CD14-positive monocyte (primary cell): Measurements from ENCODE around the gene PLA2G3. TPM values are rescaled to one million over a fixed set of nuclear protein-coding genes. Genes with fewer than 3 reads are reported as not detected.
A peak's percentile ranks its signal among the peaks of the same experiment; 100 is the strongest.

Experiments
- DNase-seq, 3 donors: peaks; one replicate each; pipeline ENCODE4 v3.0.0-alpha.2; 2011 to 2022
- H2AFZ ChIP-seq: 2 replicates; pipeline ENCODE4 v1.6.0; 2012; ENCODE audit warnings: mild to moderate bottlenecking, low read depth, low read length, inconsistent platforms; ENCODE audit not compliant: insufficient read depth, poor library complexity, severe bottlenecking
- H3K27ac ChIP-seq, 2 donors: 1 replicate in 1 of 2; 2 replicates in 1 of 2; pipeline ENCODE4 v1.5.1; 2012 to 2013; ENCODE audit warnings: low read length in 2 of 2, control low read depth in 1 of 2, inconsistent platforms in 1 of 2, low read depth in 1 of 2, mild to moderate bottlenecking in 1 of 2
- H3K27me3 ChIP-seq, 2 donors: one replicate each; pipeline versions ENCODE4 v1.6.0 to v1.6.1; 2011 to 2013; ENCODE audit warnings: low read length in 2 of 2; ENCODE audit not compliant: control insufficient read depth in 2 of 2, insufficient read depth in 2 of 2
- H3K36me3 ChIP-seq, 2 donors: replicated peaks in 1 of 2; 1 replicate in 1 of 2; 2 replicates in 1 of 2; pipeline versions ENCODE4 v1.5.1 to v1.6.1; 2012 to 2013; ENCODE audit warnings: low read length in 2 of 2, control low read depth in 1 of 2, inconsistent platforms in 1 of 2, mild to moderate bottlenecking in 1 of 2; ENCODE audit not compliant: insufficient read depth in 2 of 2, control insufficient read depth in 1 of 2
- H3K4me1 ChIP-seq, 2 donors: 1 replicate in 1 of 2; 2 replicates in 1 of 2; pipeline versions ENCODE4 v1.5.1 to v1.6.1; 2012 to 2013; ENCODE audit warnings: low read length in 2 of 2, control low read depth in 1 of 2, inconsistent platforms in 1 of 2, mild to moderate bottlenecking in 1 of 2, moderate library complexity in 1 of 2; ENCODE audit not compliant: insufficient read depth in 2 of 2, control insufficient read depth in 1 of 2
- H3K4me2 ChIP-seq: replicated peaks from 2 replicates; pipeline ENCODE3; 2012; ENCODE audit warnings: low read length, moderate library complexity, mild to moderate bottlenecking; ENCODE audit not compliant: poor library complexity, severe bottlenecking; ENCODE audit errors: extremely low read depth
- H3K4me3 ChIP-seq, 3 experiments: fragments of 200-600 bp in 1 of 3; sonication (generic) in 1 of 3; replicated peaks in 1 of 3; 1 replicate in 2 of 3; 2 replicates in 1 of 3; pipeline ENCODE4 v1.5.1; 2011 to 2013; ENCODE audit warnings: low read length in 3 of 3, mild to moderate bottlenecking in 3 of 3, control low read depth in 2 of 3, low read depth in 2 of 3, inconsistent platforms in 1 of 3, moderate library complexity in 1 of 3
- H3K79me2 ChIP-seq: 2 replicates; pipeline ENCODE4 v1.6.0; 2012; ENCODE audit warnings: mild to moderate bottlenecking, control low read depth, inconsistent platforms, low read length, moderate library complexity; ENCODE audit not compliant: insufficient read depth
- H3K9ac ChIP-seq: 2 replicates; pipeline ENCODE4 v1.6.0; 2017; ENCODE audit warnings: low read length, mild to moderate bottlenecking; ENCODE audit not compliant: insufficient read depth, poor library complexity, severe bottlenecking
- H3K9me3 ChIP-seq, 2 donors: replicated peaks in 1 of 2; 1 replicate in 1 of 2; 2 replicates in 1 of 2; pipeline versions ENCODE4 v1.5.1 to v1.6.1; 2012 to 2013; ENCODE audit warnings: low read length in 2 of 2, control low read depth in 1 of 2; ENCODE audit not compliant: control insufficient read depth in 1 of 2, insufficient read depth in 1 of 2
- H4K20me1 ChIP-seq: 2 replicates; pipeline ENCODE4 v1.6.0; 2012; ENCODE audit warnings: mild to moderate bottlenecking, low read length, control low read depth, moderate library complexity; ENCODE audit not compliant: insufficient read depth
- H3K27ac Mint-ChIP-seq, 7 donors: one replicate each; pipeline ENCODE4 v1.8.0; 2020; ENCODE audit warnings: mild to moderate bottlenecking in 7 of 7, mixed read lengths in 7 of 7, moderate library complexity in 6 of 7, inconsistent platforms in 2 of 7
- H3K27me3 Mint-ChIP-seq, 3 donors: one replicate each; pipeline ENCODE4 v1.8.0; 2021 to 2022; ENCODE audit warnings: low read depth in 3 of 3, mild to moderate bottlenecking in 3 of 3, mixed read lengths in 3 of 3, moderate library complexity in 3 of 3, inconsistent platforms in 1 of 3
- H3K36me3 Mint-ChIP-seq, 2 donors: one replicate each; pipeline ENCODE4 v1.8.0; 2020; ENCODE audit warnings: mixed read lengths in 2 of 2, inconsistent platforms in 1 of 2, mild to moderate bottlenecking in 1 of 2
- H3K4me1 Mint-ChIP-seq: one replicate; pipeline ENCODE4 v1.8.0; 2020; ENCODE audit warnings: mild to moderate bottlenecking, mixed read lengths
- H3K4me3 Mint-ChIP-seq, 2 donors: one replicate each; pipeline ENCODE4 v1.8.0; 2020; ENCODE audit warnings: mild to moderate bottlenecking in 2 of 2, mixed read lengths in 2 of 2, moderate library complexity in 1 of 2
- H3K9me3 Mint-ChIP-seq, 7 donors: one replicate each; pipeline ENCODE4 v1.8.0; 2020 to 2022; ENCODE audit warnings: mixed read lengths in 7 of 7, mild to moderate bottlenecking in 6 of 7, moderate library complexity in 6 of 7, inconsistent platforms in 2 of 7
- CTCF ChIP-seq: fragments of 200-600 bp; IDR thresholded peaks from one replicate; pipeline ENCODE4 v1.8.0; 2022; ENCODE audit warnings: antibody characterized with exemption, mild to moderate bottlenecking
- WGBS: methylation state at CpG from one replicate; pipeline ENCODE4 v1.1.5; 2013; ENCODE audit warnings: missing lambda C conversion rate; ENCODE audit not compliant: insufficient coverage; 5-methylcytosine and 5-hydroxymethylcytosine counted together
- intact Hi-C, 2 donors: fragments of 100-400 bp; cut with micrococcal nuclease; formaldehyde crosslinking; loops; one replicate each; pipeline versions ENCODE4 v1.15.0 to v1.15.1; 2023
- polyA plus RNA-seq, 3 donors: library from polyadenylated mRNA; depleted of rRNA in 1 of 3; unstranded in 2 of 3; stranded (reverse) in 1 of 3; fragments of 300-500 nt in 2 of 3; fragments of >200 nt in 1 of 3; fragmentation: Illumina TruSeq in 2 of 3; gene quantifications; 1 replicate in 2 of 3; 2 replicates in 1 of 3; pipeline ENCODE4 v1.2.3, GENCODE V29; 2012 to 2021

Gene PLA2G3
- polyA plus RNA-seq, 3 donors: not detected

GRCh38 chr22:31103899-31104694 is 36.2 kb downstream of the PLA2G3 start:
- no peak for DNase-seq
- Histone ChIP-seq H3K79me2 (no peaks in the 10 kb centered on the region), H3K4me1 (peaks cover 12 to 14% of the 10 kb centered on the region in 2 donors), H3K36me3 (peaks cover 9 to 10% of the 10 kb centered on the region in 2 donors), H3K9ac (no peak overlapping the region), H3K27me3 (peaks cover 0 to 2% of the 10 kb centered on the region in 2 donors), H2AFZ (no peak overlapping the region), H3K27ac (no peak overlapping the region), H4K20me1 (no peaks in the 10 kb centered on the region), H3K9me3 (no peaks in the 10 kb centered on the region), H3K4me2 (no peak overlapping the region), H3K4me3 (no peak overlapping the region)
- Mint-ChIP-seq H3K9me3 (peaks cover 0 to 1% (median 0%) of the 10 kb centered on the region in 7 donors), H3K27ac (no peak overlapping the region), H3K27me3 (peaks cover 5 to 18% (median 14%) of the 10 kb centered on the region in 3 donors), H3K4me3 (no peak overlapping the region), H3K36me3 (peaks cover 19 to 25% of the 10 kb centered on the region in 2 donors), H3K4me1 (peaks cover 11% of the 10 kb centered on the region)
- TF ChIP-seq CTCF: no peak
- intact Hi-C loops: loop anchor here in 1 of 2 donors (10.0 kb wide), 2 partner anchors 131 to 171 kb away; no protein-coding TSS in a partner anchor
- WGBS: 94% methylated on average over 22 of the region's 33 CpGs

- no peaks in the 10 kb centered on the region for H3K9me3 ChIP-seq
- 100% methylated on average over 1 of the region's 2 CpGs for whole genome bisulfite sequencing
- H3K79me2 ChIP-seq: no peaks in the 10 kb centered on the region
- H3K4me3 ChIP-seq: no peak overlapping the region
- H3K36me3 ChIP-seq: peaks cover 10 to 12% of the 10 kb centered on the region in 2 donors
- no peak overlapping the region for H3K4me3 Mint-ChIP-seq
- H3K27me3 ChIP-seq: peaks cover 0 to 2% of the 10 kb centered on the region in 2 donors
- no peak for DNase-seq
- no peak overlapping the region for H3K27ac ChIP-seq
- H3K4me2 ChIP-seq: no peak overlapping the region
- no peaks in the 10 kb centered on the region for H4K20me1 ChIP-seq
- peaks cover 0 to 1% (median 0%) of the 10 kb centered on the region in 7 donors for H3K9me3 Mint-ChIP-seq
- intact Hi-C loops: loop anchor here in 1 of 2 donors (10.0 kb wide), 2 partner anchors 132 to 172 kb away; no protein-coding TSS in a partner anchor
- H2AFZ ChIP-seq: no peak overlapping the region
- H3K9ac ChIP-seq: no peak overlapping the region
- H3K27me3 Mint-ChIP-seq: peaks cover 5 to 14% (median 14%) of the 10 kb centered on the region in 3 donors
- peaks cover 19 to 34% of the 10 kb centered on the region in 2 donors for H3K36me3 Mint-ChIP-seq
- peak overlapping the region in 1 of 7 donors; percentile 21 for H3K27ac Mint-ChIP-seq
- no peak for TF ChIP-seq CTCF
- H3K4me1 ChIP-seq: peaks cover 8 to 11% of the 10 kb centered on the region in 2 donors
- peaks cover 10% of the 10 kb centered on the region for H3K4me1 Mint-ChIP-seq
Observed at GRCh38 chr22:31103111-31103510, 37.2 kb downstream of the PLA2G3 start.
